ENCODE measurements around the gene KAZN. TPM values are rescaled to one million over a fixed set of nuclear protein-coding genes. Genes with fewer than 3 reads are reported as not detected.
"Not testable (repeated sequence)": the region's sequence is repeated elsewhere in the genome, so short reads cannot be mapped to it uniquely, and the experiment has no call there.

Gene KAZN
- total RNA-seq, 2 experiments from 2014 or later: 0.30 to 0.42 TPM

GRCh38 chr1:15125101-15125745 lies 526.7 kb downstream of the KAZN start:
- ChIA-PET CTCF (no interaction called here), POLR2A (no interaction called here)

GRCh38 chr1:15128077-15128476 lies 529.6 kb downstream of the KAZN start:
- ChIA-PET CTCF (interaction anchor here (0.6 to 3.8 kb wide), 16 partner anchors 8 to 180 kb away, joined by 3 to 37 read pairs (median 4); partner anchors contain the start of gene TMEM51), POLR2A (no interaction called here)

GRCh38 chr1:15128520-15129313 lies 530.2 kb downstream of the KAZN start:
- ChIA-PET POLR2A (no interaction called here), CTCF (interaction anchor here (0.6 to 3.8 kb wide), 16 partner anchors 8 to 180 kb away, joined by 3 to 37 read pairs (median 4); partner anchors contain the start of gene TMEM51)

- ChIA-PET POLR2A (no interaction called here), CTCF (interaction anchor here (0.9 to 3.8 kb wide), 2 partner anchors 142 to 174 kb away, joined by 3 to 37 read pairs; no protein-coding TSS in a partner anchor)
Measured at GRCh38 chr1:15129944-15130343, 531.5 kb downstream of the KAZN start.

GRCh38 chr1:15130607-15131006 lies 532.1 kb downstream of the KAZN start:
- ChIA-PET POLR2A (no interaction called here), CTCF (interaction anchor here (0.9 to 3.8 kb wide), 2 partner anchors 141 to 173 kb away, joined by 3 to 37 read pairs; no protein-coding TSS in a partner anchor)

GRCh38 chr1:15132965-15133364 lies 534.5 kb downstream of the KAZN start:
- POLR2A ChIA-PET: no interaction called here
- CTCF ChIA-PET: no interaction called here

GRCh38 chr1:15134285-15134684 lies 535.8 kb downstream of the KAZN start:
- POLR2A ChIA-PET: no interaction called here
- CTCF ChIA-PET: interaction anchor here (1.2 to 1.4 kb wide), 2 partner anchors 20 to 136 kb away, joined by 3 to 4 read pairs; partner anchors contain the start of gene TMEM51

GRCh38 chr1:15135604-15136003 lies 537.1 kb downstream of the KAZN start:
- CTCF ChIA-PET: interaction anchor here (1.4 kb wide), 1 partner anchor 135 kb away, joined by 3 read pairs; no protein-coding TSS in a partner anchor
- POLR2A ChIA-PET: not testable (repeated sequence)

- ChIA-PET POLR2A (no interaction called here), CTCF (interaction anchor here (1.0 kb wide), 1 partner anchor 9 kb away, joined by 4 read pairs; no protein-coding TSS in a partner anchor)
Measured at GRCh38 chr1:15137809-15138208, 539.3 kb downstream of the KAZN start.

- POLR2A ChIA-PET: no interaction called here
- CTCF ChIA-PET: no interaction called here
Measured at GRCh38 chr1:15139654-15140350, 541.3 kb downstream of the KAZN start.

- CTCF ChIA-PET: no interaction called here
- POLR2A ChIA-PET: no interaction called here
Measured at GRCh38 chr1:15141935-15142539, 543.6 kb downstream of the KAZN start.

- ChIA-PET POLR2A (no interaction called here), CTCF (no interaction called here)
Measured at GRCh38 chr1:15145327-15145726, 546.8 kb downstream of the KAZN start.

- CTCF ChIA-PET: no interaction called here
- POLR2A ChIA-PET: no interaction called here
Measured at GRCh38 chr1:15146142-15146680, 547.7 kb downstream of the KAZN start.

- ChIA-PET POLR2A (no interaction called here), CTCF (no interaction called here)
Measured at GRCh38 chr1:15146971-15147376, 548.5 kb downstream of the KAZN start.

GRCh38 chr1:15148004-15148403 lies 549.5 kb downstream of the KAZN start:
- ChIA-PET CTCF (interaction anchor here (0.5 kb wide), 1 partner anchor 25 kb away, joined by 3 read pairs; no protein-coding TSS in a partner anchor), POLR2A (no interaction called here)

GRCh38 chr1:15148475-15148874 lies 550.0 kb downstream of the KAZN start:
- POLR2A ChIA-PET: no interaction called here
- CTCF ChIA-PET: no interaction called here

- ChIA-PET CTCF (no interaction called here), POLR2A (no interaction called here)
Measured at GRCh38 chr1:15148941-15149340, 550.5 kb downstream of the KAZN start.

GRCh38 chr1:15150376-15150775 lies 551.9 kb downstream of the KAZN start:
- ChIA-PET CTCF (no interaction called here), POLR2A (no interaction called here)

- ChIA-PET POLR2A (no interaction called here), CTCF (no interaction called here)
Measured at GRCh38 chr1:15151377-15151806, 552.9 kb downstream of the KAZN start.

GRCh38 chr1:15151871-15152270 lies 553.4 kb downstream of the KAZN start:
- ChIA-PET CTCF (no interaction called here), POLR2A (no interaction called here)

Measured in activated CD8-positive, alpha-beta memory T cell treated with anti-CD3 and anti-CD28 coated beads for 36 hours (primary cell).